ENCODE measurements around the gene APBB2.

Gene APBB2

DNA sequence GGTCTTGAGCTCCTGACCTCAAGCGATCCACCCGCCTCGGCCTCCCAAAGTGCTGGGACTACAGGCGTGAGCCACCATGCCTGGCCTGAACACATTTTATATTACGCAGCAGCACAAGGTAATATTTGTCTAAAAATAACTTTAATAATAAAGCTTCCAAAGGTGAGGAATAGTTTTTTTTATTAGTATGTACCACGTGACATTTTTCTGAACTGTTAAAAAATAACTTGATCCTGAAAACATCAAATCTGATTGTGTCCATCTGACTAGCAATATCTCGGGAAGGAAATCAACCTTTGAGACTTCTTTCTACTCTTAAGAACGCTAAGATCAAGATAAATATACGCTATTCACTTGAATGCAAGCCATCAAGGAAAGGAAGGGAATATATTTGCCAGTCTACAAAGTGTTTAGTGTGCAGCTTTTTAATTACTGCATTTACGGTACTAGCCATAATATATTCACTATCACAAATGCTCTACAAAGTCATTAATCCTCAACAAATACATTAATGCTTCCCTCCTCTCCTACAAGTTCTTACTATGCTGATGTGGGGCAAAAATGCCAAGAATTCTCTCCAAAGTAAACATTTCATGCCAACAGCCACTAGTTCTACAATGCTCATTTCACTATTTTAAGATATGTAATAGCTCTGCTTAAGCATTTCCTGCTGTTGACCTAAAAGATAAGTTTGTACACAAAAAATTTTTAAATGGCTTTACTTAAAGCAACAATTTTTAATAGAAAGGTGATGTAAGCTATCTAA, 143.6 kb downstream of the APBB2 start:
- Histone ChIP-seq H3K36me3 (ENCODE audit: control insufficient read depth, insufficient read depth, low read length) (no peaks in the 10 kb centered on the region), H3K27me3 (ENCODE audit: control insufficient read depth, insufficient read depth, low read length, poor library complexity, severe bottlenecking) (no peaks in the 10 kb centered on the region), H3K4me3 (ENCODE audit: insufficient read depth, low read depth, low read length) (no peak overlapping the region), H3K4me1 (ENCODE audit: control insufficient read depth, insufficient read depth, low read length) (peaks cover 13% of the 10 kb centered on the region), H3K9me3 (ENCODE audit: control insufficient read depth, low read length) (no peaks in the 10 kb centered on the region), H3K27ac (ENCODE audit: insufficient read depth, low read depth, low read length, poor library complexity, severe bottlenecking) (no peak overlapping the region)
- WGBS, 2 experiments: 92 to 96% methylated on average over 9 to 10 of the region's 10 CpGs

DNA sequence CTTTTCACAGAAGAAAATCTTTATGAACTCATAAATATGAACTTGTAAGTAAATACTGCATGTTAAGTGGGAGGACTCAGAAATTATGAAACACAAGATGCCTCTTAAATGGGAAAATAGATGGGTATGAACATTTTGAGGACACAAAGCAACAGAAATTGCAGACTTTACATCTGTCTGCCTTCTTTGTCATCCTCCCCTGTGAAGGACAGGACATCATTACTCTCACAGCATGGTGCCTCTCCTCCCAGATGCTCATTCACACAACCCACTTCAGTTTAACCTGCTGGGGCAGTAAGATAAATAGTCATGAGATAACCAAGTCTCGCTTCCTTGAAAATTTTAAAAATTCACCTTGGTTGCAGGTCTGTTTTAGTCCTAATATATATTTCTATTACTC, 144.5 kb downstream of the APBB2 start:
- Histone ChIP-seq H3K4me1 (ENCODE audit: control insufficient read depth, insufficient read depth, low read length) (peaks cover 13% of the 10 kb centered on the region), H3K36me3 (ENCODE audit: control insufficient read depth, insufficient read depth, low read length) (no peaks in the 10 kb centered on the region), H3K9me3 (ENCODE audit: control insufficient read depth, low read length) (no peaks in the 10 kb centered on the region), H3K4me3 (ENCODE audit: insufficient read depth, low read depth, low read length) (no peak overlapping the region), H3K27ac (ENCODE audit: insufficient read depth, low read depth, low read length, poor library complexity, severe bottlenecking) (peak overlapping the region; percentile 76), H3K27me3 (ENCODE audit: control insufficient read depth, insufficient read depth, low read length, poor library complexity, severe bottlenecking) (no peaks in the 10 kb centered on the region)
- WGBS, 2 experiments: 71 to 88% methylated on average over 1 of the region's 1 CpG

DNA sequence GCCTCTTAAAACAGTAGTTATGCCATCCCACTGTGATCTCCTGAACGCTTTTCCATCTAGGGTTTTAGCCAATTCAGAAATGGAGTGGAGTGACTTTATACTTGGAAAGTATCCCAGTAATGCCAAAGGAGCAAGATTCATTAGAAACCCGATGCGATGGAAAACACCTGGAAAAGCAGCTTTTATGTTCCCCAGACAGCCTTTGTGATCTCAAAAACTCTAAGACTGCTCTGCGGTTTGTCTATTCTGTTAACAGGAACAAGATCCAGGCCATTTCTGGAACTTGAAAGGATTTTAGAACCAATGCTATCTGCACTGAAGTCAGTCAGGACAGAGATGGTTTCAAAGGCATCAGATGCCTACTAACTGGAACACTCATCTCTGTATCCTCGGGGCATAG, 145.1 kb downstream of the APBB2 start:
- H3K27me3 ChIP-seq (ENCODE audit: control insufficient read depth, insufficient read depth, low read length, poor library complexity, severe bottlenecking): no peaks in the 10 kb centered on the region
- H3K27ac ChIP-seq (ENCODE audit: insufficient read depth, low read depth, low read length, poor library complexity, severe bottlenecking): peak overlapping the region; percentile 76
- no peaks in the 10 kb centered on the region for H3K9me3 ChIP-seq (ENCODE audit: control insufficient read depth, low read length)
- peaks cover 13% of the 10 kb centered on the region for H3K4me1 ChIP-seq (ENCODE audit: control insufficient read depth, insufficient read depth, low read length)
- no peak overlapping the region for H3K4me3 ChIP-seq (ENCODE audit: insufficient read depth, low read depth, low read length)
- 69 to 73% methylated on average over 4 of the region's 5 CpGs for WGBS, 2 experiments
- H3K36me3 ChIP-seq (ENCODE audit: control insufficient read depth, insufficient read depth, low read length): no peaks in the 10 kb centered on the region

DNA sequence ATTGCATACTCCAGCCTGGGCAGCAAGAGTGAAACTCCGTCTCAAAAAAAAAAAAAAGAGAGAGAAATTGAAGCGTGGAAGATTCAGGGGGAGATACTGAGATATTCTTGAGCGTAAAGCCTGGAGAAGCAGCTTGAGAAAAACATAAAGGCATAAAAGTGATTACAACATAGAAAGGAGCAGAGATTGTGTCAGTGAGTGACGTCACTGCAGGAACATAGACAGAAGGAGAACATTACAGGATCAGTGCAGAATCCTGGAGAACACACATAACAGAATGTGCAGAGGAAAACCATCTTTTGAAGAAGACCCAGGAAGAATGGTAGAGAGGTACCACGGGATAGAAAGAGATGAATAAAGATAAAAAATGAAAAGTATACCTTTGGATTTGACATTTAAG, 147.0 kb downstream of the APBB2 start:
- 93 to 96% methylated on average over 5 of the region's 5 CpGs for WGBS, 2 experiments
- H3K9me3 ChIP-seq (ENCODE audit: control insufficient read depth, low read length): no peaks in the 10 kb centered on the region
- no peaks in the 10 kb centered on the region for H3K36me3 ChIP-seq (ENCODE audit: control insufficient read depth, insufficient read depth, low read length)
- no peaks in the 10 kb centered on the region for H3K27me3 ChIP-seq (ENCODE audit: control insufficient read depth, insufficient read depth, low read length, poor library complexity, severe bottlenecking)
- no peak overlapping the region for H3K27ac ChIP-seq (ENCODE audit: insufficient read depth, low read depth, low read length, poor library complexity, severe bottlenecking)
- no peak overlapping the region for H3K4me3 ChIP-seq (ENCODE audit: insufficient read depth, low read depth, low read length)
- H3K4me1 ChIP-seq (ENCODE audit: control insufficient read depth, insufficient read depth, low read length): peaks cover 13% of the 10 kb centered on the region

DNA sequence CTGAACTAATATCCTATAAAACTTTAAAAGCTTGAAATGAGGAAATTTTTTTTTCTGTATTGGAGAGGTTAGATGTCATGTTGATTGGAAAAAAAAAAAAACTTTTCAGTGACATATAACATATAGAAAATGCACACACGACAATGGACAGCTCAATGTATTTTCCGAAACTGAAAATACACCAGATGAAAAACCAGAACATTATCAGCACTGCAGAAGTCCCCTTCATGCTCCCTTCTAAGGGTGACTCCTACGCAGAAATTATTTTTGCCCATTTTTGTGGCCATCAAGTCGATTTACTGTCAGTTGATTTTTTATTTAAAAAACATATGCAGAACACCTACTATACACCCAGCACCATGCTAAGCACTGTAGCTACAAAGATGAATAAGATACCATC, 148.3 kb downstream of the APBB2 start:
- no peaks in the 10 kb centered on the region for H3K36me3 ChIP-seq (ENCODE audit: control insufficient read depth, insufficient read depth, low read length)
- 93 to 99% methylated on average over 4 of the region's 4 CpGs for WGBS, 2 experiments
- H3K4me1 ChIP-seq (ENCODE audit: control insufficient read depth, insufficient read depth, low read length): peaks cover 13% of the 10 kb centered on the region
- no peak overlapping the region for H3K4me3 ChIP-seq (ENCODE audit: insufficient read depth, low read depth, low read length)
- no peaks in the 10 kb centered on the region for H3K27me3 ChIP-seq (ENCODE audit: control insufficient read depth, insufficient read depth, low read length, poor library complexity, severe bottlenecking)
- no peak overlapping the region for H3K27ac ChIP-seq (ENCODE audit: insufficient read depth, low read depth, low read length, poor library complexity, severe bottlenecking)
- no peaks in the 10 kb centered on the region for H3K9me3 ChIP-seq (ENCODE audit: control insufficient read depth, low read length)

DNA sequence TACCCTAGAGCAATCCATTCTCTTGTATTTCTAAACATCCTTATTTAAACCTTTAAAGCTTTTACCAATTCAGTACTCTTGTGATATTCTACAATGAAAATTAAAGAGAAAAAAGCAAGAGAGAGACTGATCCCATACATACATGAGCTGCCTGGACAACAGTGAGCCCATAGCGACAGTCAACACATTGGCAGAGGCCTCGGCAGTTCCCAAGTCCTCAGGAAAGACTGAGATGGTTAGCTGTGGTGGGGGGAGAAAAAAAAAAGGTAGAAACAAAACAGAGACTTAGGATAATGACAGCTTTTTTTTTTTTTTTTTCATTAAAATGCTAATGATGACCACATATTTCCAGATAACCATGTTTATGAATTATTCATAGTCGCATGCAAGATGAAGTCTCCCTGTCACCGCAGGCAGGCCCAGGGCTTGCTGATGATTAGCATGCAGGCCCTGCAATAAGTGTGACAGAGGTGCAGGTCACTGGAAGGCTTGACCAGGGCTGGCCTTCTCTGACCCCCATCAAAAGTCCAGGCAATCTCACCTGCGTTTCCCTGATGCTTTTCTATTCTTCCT, 148.8 kb downstream of the APBB2 start:
- H3K4me3 ChIP-seq (ENCODE audit: insufficient read depth, low read depth, low read length): no peak overlapping the region
- no peak overlapping the region for H3K27ac ChIP-seq (ENCODE audit: insufficient read depth, low read depth, low read length, poor library complexity, severe bottlenecking)
- no peaks in the 10 kb centered on the region for H3K27me3 ChIP-seq (ENCODE audit: control insufficient read depth, insufficient read depth, low read length, poor library complexity, severe bottlenecking)
- WGBS, 2 experiments: 90% methylated on average over 5 of the region's 5 CpGs
- no peaks in the 10 kb centered on the region for H3K36me3 ChIP-seq (ENCODE audit: control insufficient read depth, insufficient read depth, low read length)
- peaks cover 10% of the 10 kb centered on the region for H3K4me1 ChIP-seq (ENCODE audit: control insufficient read depth, insufficient read depth, low read length)
- H3K9me3 ChIP-seq (ENCODE audit: control insufficient read depth, low read length): no peaks in the 10 kb centered on the region

DNA sequence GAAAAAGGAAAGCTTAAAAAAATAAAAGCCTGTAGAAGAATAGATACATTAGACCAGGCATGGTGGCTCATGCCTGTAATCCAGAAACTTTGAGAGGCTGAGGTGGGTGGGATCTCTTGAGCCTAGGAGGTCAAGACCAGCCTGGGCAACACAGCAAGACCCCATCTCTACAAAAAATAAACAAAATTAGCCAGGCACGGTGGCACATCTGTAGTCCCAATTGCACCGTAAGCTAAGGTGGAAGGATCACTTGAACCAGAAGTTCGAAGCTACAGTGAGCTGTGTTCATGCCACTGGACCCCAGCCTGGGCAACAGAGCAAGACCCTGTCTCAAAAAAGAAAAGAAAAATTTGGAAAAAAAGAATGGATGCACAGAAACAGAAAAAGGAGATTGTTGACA, 149.4 kb downstream of the APBB2 start:
- Histone ChIP-seq H3K4me3 (ENCODE audit: insufficient read depth, low read depth, low read length) (no peak overlapping the region), H3K36me3 (ENCODE audit: control insufficient read depth, insufficient read depth, low read length) (no peaks in the 10 kb centered on the region), H3K9me3 (ENCODE audit: control insufficient read depth, low read length) (no peaks in the 10 kb centered on the region), H3K27me3 (ENCODE audit: control insufficient read depth, insufficient read depth, low read length, poor library complexity, severe bottlenecking) (no peaks in the 10 kb centered on the region), H3K27ac (ENCODE audit: insufficient read depth, low read depth, low read length, poor library complexity, severe bottlenecking) (no peak overlapping the region), H3K4me1 (ENCODE audit: control insufficient read depth, insufficient read depth, low read length) (peaks cover 10% of the 10 kb centered on the region)
- 90 to 94% methylated on average over 3 of the region's 3 CpGs for WGBS, 2 experiments

DNA sequence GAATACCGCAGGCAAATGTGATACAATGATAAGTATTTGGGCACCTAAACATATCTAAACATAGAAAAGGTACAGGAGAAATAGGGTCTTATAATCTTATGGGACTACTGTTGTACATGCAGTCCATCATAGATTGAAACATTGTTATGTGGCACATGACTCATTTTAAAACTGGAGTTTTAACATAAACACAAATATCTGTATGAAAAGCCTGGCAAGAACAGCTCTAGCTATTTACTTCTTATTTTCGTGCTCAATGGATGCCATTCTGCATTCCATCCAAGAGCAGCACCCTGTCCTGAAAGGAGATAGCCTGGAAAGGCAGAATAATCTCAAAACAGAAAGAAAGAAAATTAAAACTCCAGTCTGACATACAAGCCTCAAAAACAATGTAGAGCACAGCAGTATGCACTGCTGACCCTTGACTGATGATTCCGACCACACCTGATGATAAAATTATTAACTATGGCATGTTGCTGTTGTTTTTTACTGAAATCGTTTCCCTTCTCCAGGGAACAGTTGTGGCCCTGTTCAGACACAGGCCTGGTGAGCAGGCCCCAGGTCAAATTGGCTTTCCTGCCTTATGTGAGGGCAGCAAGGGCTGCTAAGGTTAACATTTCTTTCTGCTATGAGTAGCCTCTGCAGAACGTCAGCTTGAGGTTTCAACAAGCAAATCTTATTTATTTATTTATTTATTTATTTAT, 152.7 kb downstream of the APBB2 start:
- no peak overlapping the region for H3K27ac ChIP-seq (ENCODE audit: insufficient read depth, low read depth, low read length, poor library complexity, severe bottlenecking)
- H3K27me3 ChIP-seq (ENCODE audit: control insufficient read depth, insufficient read depth, low read length, poor library complexity, severe bottlenecking): no peaks in the 10 kb centered on the region
- H3K4me3 ChIP-seq (ENCODE audit: insufficient read depth, low read depth, low read length): no peak overlapping the region
- H3K4me1 ChIP-seq (ENCODE audit: control insufficient read depth, insufficient read depth, low read length): no peaks in the 10 kb centered on the region
- no peaks in the 10 kb centered on the region for H3K9me3 ChIP-seq (ENCODE audit: control insufficient read depth, low read length)
- 85 to 88% methylated on average over 3 to 5 of the region's 5 CpGs for WGBS, 2 experiments
- no peaks in the 10 kb centered on the region for H3K36me3 ChIP-seq (ENCODE audit: control insufficient read depth, insufficient read depth, low read length)

DNA sequence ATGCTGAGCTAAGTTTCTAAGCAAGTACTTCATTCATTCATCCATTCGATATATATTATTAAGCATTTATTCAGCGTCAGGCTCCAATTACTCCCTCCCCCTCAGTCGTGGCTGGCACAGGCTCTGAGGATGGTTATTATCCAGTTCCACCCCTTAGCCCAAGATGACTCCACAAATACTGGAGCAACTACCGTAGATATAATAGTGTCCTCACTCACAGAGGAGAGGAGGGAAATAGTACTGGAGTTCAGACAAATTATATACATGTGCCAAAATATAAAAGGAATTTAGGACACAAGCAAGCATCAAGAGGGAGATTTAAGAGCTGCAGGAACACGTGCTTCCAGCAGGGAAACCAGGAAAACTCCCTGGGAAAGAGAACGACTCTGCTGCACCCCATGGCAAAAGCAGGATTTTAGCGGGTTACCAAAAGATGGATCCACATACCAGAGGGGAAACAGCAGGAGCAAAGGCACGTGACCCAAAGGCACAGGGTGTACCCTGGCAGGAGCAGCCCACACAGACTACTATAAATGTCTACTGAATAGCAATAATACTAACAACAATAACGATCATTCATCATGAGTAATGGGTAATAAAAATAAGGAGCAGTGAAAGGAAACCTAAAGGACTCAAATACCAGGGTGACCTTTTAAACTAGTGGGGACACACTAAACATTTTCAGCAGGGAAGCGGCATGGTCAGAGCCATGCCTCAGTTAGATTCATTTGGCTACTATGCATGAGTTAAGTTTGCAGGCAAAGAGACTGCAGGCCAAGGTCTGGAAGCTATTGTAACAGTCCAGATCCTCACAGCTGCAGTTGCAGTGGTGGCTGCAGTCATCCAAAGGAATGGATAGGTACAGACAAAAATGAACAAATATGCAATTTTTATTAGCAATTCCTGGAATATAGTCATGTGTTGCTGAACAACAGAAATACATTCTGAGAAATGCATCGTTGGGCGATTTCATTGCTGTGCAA, 153.7 kb downstream of the APBB2 start:
- Histone ChIP-seq H3K4me3 (ENCODE audit: insufficient read depth, low read depth, low read length) (no peak overlapping the region), H3K9me3 (ENCODE audit: control insufficient read depth, low read length) (no peaks in the 10 kb centered on the region), H3K36me3 (ENCODE audit: control insufficient read depth, insufficient read depth, low read length) (no peaks in the 10 kb centered on the region), H3K4me1 (ENCODE audit: control insufficient read depth, insufficient read depth, low read length) (no peaks in the 10 kb centered on the region), H3K27ac (ENCODE audit: insufficient read depth, low read depth, low read length, poor library complexity, severe bottlenecking) (no peak overlapping the region), H3K27me3 (ENCODE audit: control insufficient read depth, insufficient read depth, low read length, poor library complexity, severe bottlenecking) (no peaks in the 10 kb centered on the region)
- 92 to 93% methylated on average over 10 to 12 of the region's 12 CpGs for WGBS, 2 experiments
